Measurements from ENCODE around the gene TTLL13. TPM values are rescaled to one million over a fixed set of nuclear protein-coding genes. Genes with fewer than 3 reads are reported as not detected.

Gene TTLL13
- total and polyA plus RNA-seq, 9 of the 15 experiments (the other 6 are each of a cell fraction or from before 2014, with no cell fraction given), result 0.05 to 0.24 (median 0.11) TPM; not detected in 1

DNA sequence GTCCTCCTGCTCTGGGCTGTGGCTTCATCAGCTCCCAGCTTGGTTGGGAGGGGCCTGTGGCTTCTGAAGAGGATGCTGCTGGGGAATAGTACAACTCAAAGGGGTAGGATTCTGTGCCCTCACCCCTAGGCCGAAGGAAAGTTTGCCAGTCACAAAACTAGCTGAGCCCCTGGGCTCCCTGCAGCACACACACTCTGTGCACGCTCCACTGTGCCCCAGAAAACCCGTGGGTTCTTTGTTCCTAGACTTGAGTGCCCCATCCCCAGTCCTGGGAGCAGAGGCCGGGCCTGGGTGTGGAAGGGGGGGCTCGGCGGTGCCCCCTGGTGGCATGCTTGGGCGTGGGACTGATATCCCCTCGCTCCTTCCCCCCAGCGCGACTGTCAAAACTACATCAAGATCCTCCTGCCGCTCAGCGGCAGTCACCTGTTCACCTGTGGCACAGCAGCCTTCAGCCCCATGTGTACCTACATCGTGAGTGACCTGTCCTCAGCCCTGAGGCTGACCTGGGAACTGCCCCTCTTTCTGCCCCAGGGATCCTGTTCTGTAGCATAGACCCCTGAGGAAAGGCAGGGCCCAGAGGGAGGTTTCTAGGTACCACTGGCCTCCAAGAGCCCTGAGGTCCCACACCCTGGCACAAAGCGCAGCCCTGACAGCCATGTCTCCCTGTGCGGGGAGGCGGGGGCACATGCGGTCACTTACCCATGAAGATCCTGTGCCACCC is 29.8 kb upstream of the TTLL13 start:
- Histone ChIP-seq H3K4me3 (no peak overlapping the region), H3K4me2 (ENCODE audit: insufficient read depth, low read length) (no peak overlapping the region), H2AFZ (ENCODE audit: low read depth, low read length) (no peak overlapping the region), H3K9ac (ENCODE audit: insufficient read depth in 1 of 2, low read depth in 2 of 2, low read length in 2 of 2) (peak overlapping the region in 1 of 2 experiments; percentile 47; a peak in 2 of 4 replicates), H3K79me2 (ENCODE audit: control insufficient read depth, insufficient read depth, low read length) (peaks cover 7% of the 10 kb centered on the region), H3K27me3 (ENCODE audit: control insufficient read depth in 2 of 2, insufficient read depth in 2 of 2, low read length in 2 of 2) (no peaks in the 10 kb centered on the region), H3K9me3 (replicated peaks; ENCODE audit: control insufficient read depth, insufficient read depth, low read depth, low read length) (no peaks in the 10 kb centered on the region), H3K9me1 (ENCODE audit: control insufficient read depth, insufficient read depth, low read length) (no peaks in the 10 kb centered on the region), H3K4me1 (replicated peaks in 1 of 2; ENCODE audit: control insufficient read depth in 2 of 2, insufficient read depth in 2 of 2, low read length in 2 of 2) (peaks cover 0 to 12% of the 10 kb centered on the region in 2 experiments; a peak in 2 of 5 replicates), H3K36me3 (ENCODE audit: control insufficient read depth, insufficient read depth, low read length) (peaks cover 79% of the 10 kb centered on the region; the same call in 2 of the 3 replicates), H4K20me1 (replicated peaks; ENCODE audit: control insufficient read depth, insufficient read depth, low read length) (0 out of 2 replicates have a peak, but pooled peaks cover 5% of the 10 kb centered on the region), H3K27ac (ENCODE audit: extremely low read depth, low read depth, low read length) (no peak overlapping the region)
- FAIRE-seq (no peak), DNase-seq (ENCODE audit: extremely low read depth in 1 of 4, low spot score in 3 of 4) (peak; percentile 70 to 82 (median 78)), ATAC-seq (peak; percentile 95)
- WGBS (ENCODE audit: insufficient coverage, low coverage, missing lambda C conversion rate), result 49% methylated on average over 16 of the region's 17 CpGs
- BruUV-seq (replicated peaks), result no TSS peak
- ChIA-PET POLR2A (interaction anchor here (0.7 kb wide), 1 partner anchor 12 kb away, joined by 3 read pairs; no protein-coding TSS in a partner anchor), CTCF (ENCODE audit: low intra/inter-chr PET ratio) (interaction anchor here (0.6 to 1.1 kb wide), 3 partner anchors 77 to 321 kb away, joined by 3 read pairs; no protein-coding TSS in a partner anchor)
- in situ Hi-C loops (cut with MboI) (loop anchor here (5.0 kb wide), 1 partner anchor 57 kb away; no protein-coding TSS in a partner anchor), intact Hi-C loops (cut with micrococcal nuclease) (no loop called here)
- peak; percentile 48; the same call in 1 of the 2 replicates for TF ChIP-seq BHLHE40 (IDR thresholded peaks at IDR 0.05; ENCODE audit: low read length)
- TF ChIP-seq, protein P1, sequence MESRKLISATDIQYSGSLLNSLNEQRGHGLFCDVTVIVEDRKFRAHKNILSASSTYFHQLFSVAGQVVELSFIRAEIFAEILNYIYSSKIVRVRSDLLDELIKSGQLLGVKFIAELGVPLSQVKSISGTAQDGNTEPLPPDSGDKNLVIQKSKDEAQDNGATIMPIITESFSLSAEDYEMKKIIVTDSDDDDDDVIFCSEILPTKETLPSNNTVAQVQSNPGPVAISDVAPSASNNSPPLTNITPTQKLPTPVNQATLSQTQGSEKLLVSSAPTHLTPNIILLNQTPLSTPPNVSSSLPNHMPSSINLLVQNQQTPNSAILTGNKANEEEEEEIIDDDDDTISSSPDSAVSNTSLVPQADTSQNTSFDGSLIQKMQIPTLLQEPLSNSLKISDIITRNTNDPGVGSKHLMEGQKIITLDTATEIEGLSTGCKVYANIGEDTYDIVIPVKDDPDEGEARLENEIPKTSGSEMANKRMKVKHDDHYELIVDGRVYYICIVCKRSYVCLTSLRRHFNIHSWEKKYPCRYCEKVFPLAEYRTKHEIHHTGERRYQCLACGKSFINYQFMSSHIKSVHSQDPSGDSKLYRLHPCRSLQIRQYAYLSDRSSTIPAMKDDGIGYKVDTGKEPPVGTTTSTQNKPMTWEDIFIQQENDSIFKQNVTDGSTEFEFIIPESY (CRISPR knock-in tag; IDR thresholded peaks at IDR 0.05), result 0 out of 2 replicates have a peak, but pooled peaks have one; percentile 21
- no peak for TF ChIP-seq NCOA2 (IDR thresholded peaks at IDR 0.05; ENCODE audit: partially characterized antibody in 2 of 2)
- no peak for TF ChIP-seq CEBPG (CRISPR knock-in tag; IDR thresholded peaks at IDR 0.05)
- no peak for TF ChIP-seq CEBPG (tag; conservative IDR thresholded peaks at IDR 0.05 in 1 of 2, IDR thresholded peaks at IDR 0.05 in 1 of 2)
- TF ChIP-seq POLR2B (IDR thresholded peaks at IDR 0.05; ENCODE audit: low read depth, partially characterized antibody), result no peak
- no peak for TF ChIP-seq SMARCA5 (IDR thresholded peaks at IDR 0.05)
- TF ChIP-seq SMC3 (conservative IDR thresholded peaks at IDR 0.05; ENCODE audit: insufficient read depth, low read depth, low read length), result peak; percentile 85
- TF ChIP-seq RBM17 (IDR thresholded peaks at IDR 0.05; ENCODE audit: borderline replicate concordance, low read depth, low read length), result no peak
- no peak for TF ChIP-seq ZNF253 (CRISPR knock-in tag; conservative IDR thresholded peaks at IDR 0.05)
- TF ChIP-seq, protein P2, sequence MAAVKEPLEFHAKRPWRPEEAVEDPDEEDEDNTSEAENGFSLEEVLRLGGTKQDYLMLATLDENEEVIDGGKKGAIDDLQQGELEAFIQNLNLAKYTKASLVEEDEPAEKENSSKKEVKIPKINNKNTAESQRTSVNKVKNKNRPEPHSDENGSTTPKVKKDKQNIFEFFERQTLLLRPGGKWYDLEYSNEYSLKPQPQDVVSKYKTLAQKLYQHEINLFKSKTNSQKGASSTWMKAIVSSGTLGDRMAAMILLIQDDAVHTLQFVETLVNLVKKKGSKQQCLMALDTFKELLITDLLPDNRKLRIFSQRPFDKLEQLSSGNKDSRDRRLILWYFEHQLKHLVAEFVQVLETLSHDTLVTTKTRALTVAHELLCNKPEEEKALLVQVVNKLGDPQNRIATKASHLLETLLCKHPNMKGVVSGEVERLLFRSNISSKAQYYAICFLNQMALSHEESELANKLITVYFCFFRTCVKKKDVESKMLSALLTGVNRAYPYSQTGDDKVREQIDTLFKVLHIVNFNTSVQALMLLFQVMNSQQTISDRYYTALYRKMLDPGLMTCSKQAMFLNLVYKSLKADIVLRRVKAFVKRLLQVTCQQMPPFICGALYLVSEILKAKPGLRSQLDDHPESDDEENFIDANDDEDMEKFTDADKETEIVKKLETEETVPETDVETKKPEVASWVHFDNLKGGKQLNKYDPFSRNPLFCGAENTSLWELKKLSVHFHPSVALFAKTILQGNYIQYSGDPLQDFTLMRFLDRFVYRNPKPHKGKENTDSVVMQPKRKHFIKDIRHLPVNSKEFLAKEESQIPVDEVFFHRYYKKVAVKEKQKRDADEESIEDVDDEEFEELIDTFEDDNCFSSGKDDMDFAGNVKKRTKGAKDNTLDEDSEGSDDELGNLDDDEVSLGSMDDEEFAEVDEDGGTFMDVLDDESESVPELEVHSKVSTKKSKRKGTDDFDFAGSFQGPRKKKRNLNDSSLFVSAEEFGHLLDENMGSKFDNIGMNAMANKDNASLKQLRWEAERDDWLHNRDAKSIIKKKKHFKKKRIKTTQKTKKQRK (IDR thresholded peaks at IDR 0.05; ENCODE audit: borderline replicate concordance, low read depth, low read length), result no peak
- TF ChIP-seq SRF (CRISPR knock-in tag; IDR thresholded peaks at IDR 0.05), result no peak
- TF ChIP-seq SAP30 (IDR thresholded peaks at IDR 0.05; ENCODE audit: borderline replicate concordance, insufficient read depth, low read depth, low read length, poor library complexity, severe bottlenecking), result no peak
- peak in 1 of 2 experiments; percentile 16; a peak in 1 of 4 replicates for TF ChIP-seq RCOR1 (IDR thresholded peaks at IDR 0.05; ENCODE audit: borderline replicate concordance in 1 of 2, low read depth in 2 of 2, low read length in 2 of 2)

All from K562 (cell line).